Gastrocnemius medialis (tissue), 4 donors: ENCODE data around the gene GRIK4. TPM values are rescaled to one million over a fixed set of nuclear protein-coding genes. Genes with fewer than 3 reads are reported as not detected.

Source experiments
- ATAC-seq, 2 donors: fragments of 150-250 bp; one replicate each; pipeline ENCODE4 v1.9.1; 2016
- DNase-seq, 2 donors: peaks; one replicate each; pipeline ENCODE4 v3.0.0-alpha.2; 2019
- H3K27ac ChIP-seq, 4 donors: fragments of 200-600 bp; sonication (generic); 1 replicate in 1 of 4; 2 replicates in 3 of 4; pipeline ENCODE4 v1.5.1; 2016 to 2018; ENCODE audit warnings: mild to moderate bottlenecking in 2 of 4, moderate library complexity in 1 of 4
- H3K27me3 ChIP-seq, 3 donors: fragments of 200-600 bp; sonication (generic) in 2 of 3; 1 replicate in 1 of 3; 2 replicates in 2 of 3; pipeline versions ENCODE4 v1.5.1 to v1.6.0; 2016 to 2019; ENCODE audit warnings: mild to moderate bottlenecking in 1 of 3, moderate library complexity in 1 of 3
- H3K36me3 ChIP-seq, 2 donors: fragments of 200-600 bp; sonication (generic) in 1 of 2; one replicate each; pipeline ENCODE4 v1.5.1; 2017 to 2018
- H3K4me1 ChIP-seq, 2 donors: fragments of 200-600 bp; sonication (generic) in 1 of 2; one replicate each; pipeline ENCODE4 v1.5.1; 2016 to 2017; ENCODE audit warnings: mild to moderate bottlenecking in 2 of 2
- H3K4me3 ChIP-seq, 4 donors: fragments of 200-600 bp; sonication (generic) in 3 of 4; 1 replicate in 1 of 4; 2 replicates in 3 of 4; pipeline ENCODE4 v1.5.1; 2016 to 2019; ENCODE audit warnings: mild to moderate bottlenecking in 2 of 4
- H3K9me3 ChIP-seq, 3 donors: fragments of 200-600 bp; sonication (generic) in 2 of 3; 1 replicate in 1 of 3; 2 replicates in 2 of 3; pipeline ENCODE4 v1.5.1; 2016 to 2019
- CTCF ChIP-seq, 5 experiments: fragments of 450-650 bp in 3 of 5; fragments of 200-600 bp in 2 of 5; sonication (generic) in 2 of 5; IDR thresholded peaks in 4 of 5; conservative IDR thresholded peaks in 1 of 5; 1 replicate in 4 of 5; 2 replicates in 1 of 5; pipeline ENCODE4 v1.5.1; 2016 to 2019; ENCODE audit warnings: antibody characterized with exemption in 5 of 5, mild to moderate bottlenecking in 3 of 5, moderate library complexity in 3 of 5
- POLR2A ChIP-seq, 2 donors: fragments of 450-650 bp; IDR thresholded peaks; one replicate each; pipeline ENCODE4 v1.6.1; 2017; ENCODE audit warnings: antibody characterized with exemption in 2 of 2, mild to moderate bottlenecking in 2 of 2, moderate library complexity in 2 of 2
- in situ Hi-C, 4 donors: fragments of 200-750 bp; cut with MboI; loops; one replicate each; pipeline versions ENCODE4 v1.15.0 to v1.8.0; 2017; ENCODE audit warnings: low sequenced_read_pairs in 4 of 4
- intact Hi-C: fragments of 100-400 bp; cut with DNase I; formaldehyde crosslinking; loops from one replicate; pipeline ENCODE4 v1.15.1; 2023; ENCODE audit warnings: low total_unique reads
- total RNA-seq, 4 donors: library from RNA; depleted of rRNA; stranded (reverse); fragments of >200 nt; gene quantifications; one replicate each; pipeline versions ENCODE4 v1.1.0 to v1.2.3, GENCODE V29; 2016

GRIK4 gene
- total RNA-seq, 4 donors from 2014 or later, result 0.42 TPM; not detected in 3

- H3K4me3 ChIP-seq, result no peak overlapping the region
- peaks cover 0 to 4% (median under 1%) of the 10 kb centered on the region in 3 donors for H3K27me3 ChIP-seq
- no peaks in the 10 kb centered on the region for H3K9me3 ChIP-seq
- ATAC-seq (no peak), DNase-seq (no peak)
- intact Hi-C loops, result no loop called here
- in situ Hi-C loops, result no loop called here
- H3K27ac ChIP-seq, result no peak overlapping the region
- no peaks in the 10 kb centered on the region for H3K36me3 ChIP-seq
- TF ChIP-seq POLR2A (IDR thresholded peaks at IDR 0.05) (no peak), CTCF (IDR thresholded peaks at IDR 0.05 in 4 of 5, conservative IDR thresholded peaks at IDR 0.05 in 1 of 5) (no peak)
- H3K4me1 ChIP-seq, result no peaks in the 10 kb centered on the region
Measured at GRCh38 chr11:120713296-120713695, 201.7 kb downstream of the GRIK4 start.

- no peak overlapping the region for H3K27ac ChIP-seq
- no peaks in the 10 kb centered on the region for H3K36me3 ChIP-seq
- peaks cover 0 to 4% (median 0%) of the 10 kb centered on the region in 3 donors for H3K27me3 ChIP-seq
- intact Hi-C loops, result no loop called here
- H3K9me3 ChIP-seq, result no peaks in the 10 kb centered on the region
- DNase-seq (no peak), ATAC-seq (no peak)
- no peaks in the 10 kb centered on the region for H3K4me1 ChIP-seq
- H3K4me3 ChIP-seq, result no peak overlapping the region
- TF ChIP-seq CTCF (IDR thresholded peaks at IDR 0.05 in 4 of 5, conservative IDR thresholded peaks at IDR 0.05 in 1 of 5) (no peak), POLR2A (IDR thresholded peaks at IDR 0.05) (no peak)
- in situ Hi-C loops, result no loop called here
Measured at GRCh38 chr11:120714438-120714837, 202.9 kb downstream of the GRIK4 start.

GRCh38 chr11:120715239-120715638 is 203.7 kb downstream of the GRIK4 start:
- no peak for TF ChIP-seq CTCF (IDR thresholded peaks at IDR 0.05 in 4 of 5, conservative IDR thresholded peaks at IDR 0.05 in 1 of 5)
- TF ChIP-seq POLR2A (IDR thresholded peaks at IDR 0.05), result no peak
- no peak for DNase-seq
- no peaks in the 10 kb centered on the region for H3K9me3 ChIP-seq
- H3K27ac ChIP-seq, result no peak overlapping the region
- in situ Hi-C loops, result no loop called here
- no peak overlapping the region for H3K4me3 ChIP-seq
- ATAC-seq, result no peak
- H3K27me3 ChIP-seq, result peaks cover 0 to 4% (median 0%) of the 10 kb centered on the region in 3 donors
- no peaks in the 10 kb centered on the region for H3K36me3 ChIP-seq
- H3K4me1 ChIP-seq, result no peaks in the 10 kb centered on the region
- intact Hi-C loops, result no loop called here

- in situ Hi-C loops, result no loop called here
- Histone ChIP-seq H3K4me3 (no peak overlapping the region), H3K27ac (no peak overlapping the region), H3K9me3 (no peaks in the 10 kb centered on the region), H3K27me3 (peaks cover 0 to 4% (median 0%) of the 10 kb centered on the region in 3 donors), H3K4me1 (no peaks in the 10 kb centered on the region), H3K36me3 (no peaks in the 10 kb centered on the region)
- intact Hi-C loops, result no loop called here
- DNase-seq (no peak), ATAC-seq (no peak)
- no peak for TF ChIP-seq POLR2A (IDR thresholded peaks at IDR 0.05)
- no peak for TF ChIP-seq CTCF (IDR thresholded peaks at IDR 0.05 in 4 of 5, conservative IDR thresholded peaks at IDR 0.05 in 1 of 5)
Measured at GRCh38 chr11:120717042-120717441, 205.5 kb downstream of the GRIK4 start.

- Histone ChIP-seq H3K9me3 (no peaks in the 10 kb centered on the region), H3K4me3 (no peak overlapping the region), H3K4me1 (no peaks in the 10 kb centered on the region), H3K36me3 (no peaks in the 10 kb centered on the region), H3K27ac (no peak overlapping the region), H3K27me3 (peaks cover 0 to 4% (median 0%) of the 10 kb centered on the region in 3 donors)
- intact Hi-C loops (no loop called here), in situ Hi-C loops (no loop called here)
- no peak for DNase-seq
- ATAC-seq, result no peak
- TF ChIP-seq POLR2A (IDR thresholded peaks at IDR 0.05) (no peak), CTCF (IDR thresholded peaks at IDR 0.05 in 4 of 5, conservative IDR thresholded peaks at IDR 0.05 in 1 of 5) (no peak)
Measured at GRCh38 chr11:120717623-120718022, 206.1 kb downstream of the GRIK4 start.
